ENCODE data around the gene SCAF8.

DNA sequence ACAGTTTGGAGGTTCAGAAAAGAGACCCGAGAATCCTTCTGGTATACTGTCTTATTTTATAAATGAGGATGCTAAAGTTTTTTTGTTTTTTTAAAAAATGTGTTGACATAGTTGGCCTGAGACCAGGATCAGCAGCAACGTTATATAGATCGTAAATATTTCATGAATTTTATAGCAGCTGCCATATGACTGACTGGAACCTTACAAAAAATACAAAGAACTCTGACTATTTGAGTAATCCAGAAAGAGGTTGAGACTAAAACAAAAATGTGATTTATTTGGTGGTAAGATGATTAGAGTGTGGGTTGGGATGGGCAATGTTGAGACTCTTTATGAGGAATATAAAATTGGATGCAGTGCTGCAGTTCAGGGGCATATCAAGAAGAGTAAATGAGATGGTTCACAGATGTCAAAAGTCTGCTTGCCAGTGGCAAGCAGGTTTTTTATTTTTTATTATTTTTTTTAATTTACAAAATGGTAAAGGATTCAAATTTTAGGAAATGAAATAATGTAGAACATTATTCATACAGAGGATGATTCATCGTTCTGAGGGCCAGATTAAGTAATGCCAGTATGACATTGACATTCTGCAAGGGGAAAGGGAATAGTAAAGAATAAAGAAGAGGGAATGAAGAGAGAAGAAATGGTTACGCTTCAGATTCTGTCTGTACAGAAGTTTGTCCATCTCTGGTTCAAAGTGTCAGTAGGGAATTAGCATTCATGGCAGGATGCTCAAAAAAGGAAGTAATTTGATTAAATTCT lies 58.5 kb downstream of the SCAF8 start:
- TF ChIP-seq, protein P1, sequence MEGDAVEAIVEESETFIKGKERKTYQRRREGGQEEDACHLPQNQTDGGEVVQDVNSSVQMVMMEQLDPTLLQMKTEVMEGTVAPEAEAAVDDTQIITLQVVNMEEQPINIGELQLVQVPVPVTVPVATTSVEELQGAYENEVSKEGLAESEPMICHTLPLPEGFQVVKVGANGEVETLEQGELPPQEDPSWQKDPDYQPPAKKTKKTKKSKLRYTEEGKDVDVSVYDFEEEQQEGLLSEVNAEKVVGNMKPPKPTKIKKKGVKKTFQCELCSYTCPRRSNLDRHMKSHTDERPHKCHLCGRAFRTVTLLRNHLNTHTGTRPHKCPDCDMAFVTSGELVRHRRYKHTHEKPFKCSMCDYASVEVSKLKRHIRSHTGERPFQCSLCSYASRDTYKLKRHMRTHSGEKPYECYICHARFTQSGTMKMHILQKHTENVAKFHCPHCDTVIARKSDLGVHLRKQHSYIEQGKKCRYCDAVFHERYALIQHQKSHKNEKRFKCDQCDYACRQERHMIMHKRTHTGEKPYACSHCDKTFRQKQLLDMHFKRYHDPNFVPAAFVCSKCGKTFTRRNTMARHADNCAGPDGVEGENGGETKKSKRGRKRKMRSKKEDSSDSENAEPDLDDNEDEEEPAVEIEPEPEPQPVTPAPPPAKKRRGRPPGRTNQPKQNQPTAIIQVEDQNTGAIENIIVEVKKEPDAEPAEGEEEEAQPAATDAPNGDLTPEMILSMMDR (IDR thresholded peaks at IDR 0.05; ENCODE audit: low read length): no peak
- no peak for TF ChIP-seq EZH2phosphoT487 (IDR thresholded peaks at IDR 0.05; ENCODE audit: low read length)

Measured in MM.1S (cell line).